ENCODE measurements around the gene OR6C2.
"Not testable (repeated sequence)": the region's sequence is repeated elsewhere in the genome, so short reads cannot be mapped to it uniquely, and the experiment has no call there.

The OR6C2 gene

DNA sequence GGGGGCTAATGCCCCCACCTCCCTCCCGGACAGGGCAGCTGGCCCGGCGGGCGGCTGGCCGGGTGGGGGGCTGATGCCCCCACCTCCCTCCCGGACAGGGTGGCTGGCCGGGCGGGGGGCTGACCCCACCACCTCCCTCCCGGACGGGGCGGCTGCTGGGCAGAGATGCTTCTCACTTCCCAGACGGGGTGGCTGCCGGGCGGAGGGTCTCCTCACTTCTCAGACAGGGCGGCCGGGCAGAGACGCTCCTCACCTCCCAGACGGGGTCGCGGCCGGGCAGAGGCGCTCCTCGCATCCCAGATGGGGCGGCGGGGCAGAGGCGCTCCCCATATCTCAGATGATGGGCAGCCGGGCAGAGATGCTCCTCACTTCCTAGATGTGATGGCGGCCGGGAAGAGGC is 35.3 kb downstream of the OR6C2 start:
- DNase-seq = not testable (repeated sequence)

DNA sequence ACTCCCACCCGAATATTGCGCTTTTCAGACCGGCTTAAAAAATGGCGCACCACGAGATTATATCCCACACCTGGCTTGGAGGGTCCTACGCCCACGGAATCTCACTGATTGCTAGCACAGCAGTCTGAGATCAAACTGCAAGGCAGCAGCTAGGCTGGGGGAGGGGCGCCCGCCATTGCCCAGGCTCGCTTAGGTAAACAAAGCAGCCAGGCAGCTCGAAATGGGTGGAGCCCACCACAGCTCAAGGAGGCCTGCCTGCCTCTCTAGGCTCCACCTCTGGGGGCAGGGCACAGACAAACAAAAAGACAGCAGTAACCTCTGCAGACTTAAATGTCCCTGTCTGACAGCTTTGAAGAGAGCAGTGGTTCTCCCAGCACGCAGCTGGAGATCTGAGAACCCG is 40.4 kb downstream of the OR6C2 start:
- DNase-seq = not testable (repeated sequence)

DNA sequence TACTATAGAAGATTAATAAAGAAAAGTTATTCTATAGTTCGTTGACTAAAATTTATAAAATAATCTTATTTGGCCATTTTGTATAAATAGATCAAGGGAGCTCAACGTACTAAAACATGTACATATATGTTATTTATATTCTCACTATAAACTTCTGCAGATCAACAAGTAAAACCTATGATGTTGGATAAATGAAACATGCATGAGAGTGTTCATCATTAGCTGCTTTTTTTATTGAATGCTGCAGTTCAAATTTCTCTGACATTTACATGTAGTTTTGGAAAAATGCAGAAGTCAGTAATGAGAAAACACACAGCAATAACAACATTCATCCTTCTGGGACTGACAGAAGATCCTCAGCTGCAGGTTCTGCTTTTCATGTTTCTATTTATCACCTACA is 48.2 kb downstream of the OR6C2 start, which contains the start of gene OR6C68:
Gene OR6C68 (plus strand): TSS at position 301 of the 400 bp plus-strand sequence. CDS start 0 bp downstream, at position 301.
- no peak for DNase-seq

DNA sequence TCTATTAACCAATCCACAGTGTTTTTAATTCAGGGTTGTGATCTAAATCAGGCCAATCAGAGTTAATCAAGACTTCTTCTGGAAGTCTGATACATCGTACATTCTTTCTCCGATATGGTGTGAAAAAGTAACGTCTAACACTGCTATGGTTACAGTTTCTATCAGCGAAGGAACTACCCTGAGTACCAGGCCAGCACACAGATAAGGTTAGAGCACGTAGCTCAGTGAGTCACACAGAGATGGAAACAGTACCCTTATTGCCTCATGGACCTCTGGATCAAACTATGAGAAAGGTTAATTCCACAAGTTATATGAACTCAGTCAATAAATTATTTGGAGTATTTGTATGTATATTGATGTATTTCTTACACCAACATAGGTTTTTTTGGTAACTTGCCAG is 51.6 kb downstream of the OR6C2 start:
- DNase-seq = no peak

DNA sequence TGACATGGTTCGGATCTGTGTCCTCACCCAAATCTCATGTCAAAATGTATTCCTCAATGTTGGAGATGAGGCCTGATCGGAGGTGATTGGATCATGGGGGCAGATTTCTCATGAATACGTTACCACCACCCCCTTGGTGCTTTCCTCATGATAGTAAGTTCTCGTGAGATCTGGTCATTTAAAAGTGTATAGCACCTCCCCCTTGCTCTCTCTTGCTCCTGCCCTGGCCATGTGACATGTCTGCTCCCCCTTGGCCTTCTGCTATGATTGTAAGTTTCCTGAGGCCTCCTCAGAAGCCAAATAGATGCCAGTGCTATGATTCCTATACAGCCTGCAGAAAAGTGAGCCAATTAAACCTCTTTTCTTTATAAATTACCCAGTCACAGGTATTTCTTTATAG is 55.4 kb downstream of the OR6C2 start:
- DNase-seq = no peak

DNA sequence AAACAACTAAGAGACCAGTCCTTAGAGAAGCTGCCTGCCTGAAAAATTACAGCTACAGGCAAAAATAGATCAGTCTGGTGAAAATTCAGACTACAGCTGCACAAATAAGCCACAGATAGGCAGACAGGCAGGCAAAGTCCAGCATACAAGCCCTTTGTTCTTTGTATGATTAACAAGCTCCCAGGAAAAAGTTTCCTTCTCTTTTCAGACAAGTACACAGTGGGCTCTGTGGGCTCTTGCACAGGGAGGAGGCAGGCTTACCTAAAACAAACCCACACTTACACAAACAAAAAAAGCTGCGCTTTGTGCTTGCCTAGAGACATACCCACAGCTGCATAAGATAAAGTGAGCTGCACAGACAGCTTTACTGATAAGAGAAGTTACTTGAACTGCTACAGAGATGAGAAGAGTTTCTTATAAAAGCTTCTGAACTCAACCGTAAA is 56.0 kb downstream of the OR6C2 start:
- DNase-seq = no peak

DNA sequence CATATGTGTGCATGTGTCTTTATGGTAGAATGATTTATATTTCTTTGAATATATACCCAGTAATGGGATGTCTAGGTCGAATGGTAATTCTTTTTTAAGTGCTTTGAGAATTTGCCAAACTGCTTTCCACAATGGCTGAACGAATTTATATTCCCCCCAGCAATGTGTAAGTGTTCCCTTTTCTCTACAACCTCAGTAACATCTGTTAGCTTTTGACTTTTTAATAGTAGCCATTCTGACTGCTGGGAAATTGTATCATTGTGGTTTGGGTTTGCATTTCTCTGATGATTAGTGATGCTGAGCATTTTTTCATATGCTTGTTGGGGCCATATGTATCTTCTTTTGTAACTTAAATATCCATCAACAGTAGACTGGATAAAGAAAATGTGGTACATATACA is 57.7 kb downstream of the OR6C2 start:
- no peak for DNase-seq

Measured in stimulated activated naive CD4-positive, alpha-beta T cell (primary cell).